Fibroblast of villous mesenchyme (primary cell): Measurements from ENCODE around the gene GSTM5. TPM values are rescaled to one million over a fixed set of nuclear protein-coding genes. Genes with fewer than 3 reads are reported as not detected.

ENCODE experiments used
- DNase-seq: peaks from one replicate; pipeline ENCODE4 v3.0.0-alpha.2; 2010; ENCODE audit warnings: low read depth
- H3K4me3 ChIP-seq: 2 replicates; pipeline ENCODE4 v1.5.1; 2011; ENCODE audit warnings: low read depth, mild to moderate bottlenecking, low read length
- total RNA-seq: library from RNA; depleted of rRNA; stranded (reverse); fragments of >200 nt; gene quantifications from 2 replicates; pipeline ENCODE4 v1.2.3, GENCODE V29; 2012
- TF ChIP-seq, protein P1 (sequence below): IDR thresholded peaks from 2 replicates; pipeline ENCODE4 v1.5.1; 2012; ENCODE audit warnings: low read depth, mild to moderate bottlenecking, low read length; ENCODE audit not compliant: insufficient read depth

GSTM5 gene
- total RNA-seq, 1 donor, result 9.1 TPM

DNA sequence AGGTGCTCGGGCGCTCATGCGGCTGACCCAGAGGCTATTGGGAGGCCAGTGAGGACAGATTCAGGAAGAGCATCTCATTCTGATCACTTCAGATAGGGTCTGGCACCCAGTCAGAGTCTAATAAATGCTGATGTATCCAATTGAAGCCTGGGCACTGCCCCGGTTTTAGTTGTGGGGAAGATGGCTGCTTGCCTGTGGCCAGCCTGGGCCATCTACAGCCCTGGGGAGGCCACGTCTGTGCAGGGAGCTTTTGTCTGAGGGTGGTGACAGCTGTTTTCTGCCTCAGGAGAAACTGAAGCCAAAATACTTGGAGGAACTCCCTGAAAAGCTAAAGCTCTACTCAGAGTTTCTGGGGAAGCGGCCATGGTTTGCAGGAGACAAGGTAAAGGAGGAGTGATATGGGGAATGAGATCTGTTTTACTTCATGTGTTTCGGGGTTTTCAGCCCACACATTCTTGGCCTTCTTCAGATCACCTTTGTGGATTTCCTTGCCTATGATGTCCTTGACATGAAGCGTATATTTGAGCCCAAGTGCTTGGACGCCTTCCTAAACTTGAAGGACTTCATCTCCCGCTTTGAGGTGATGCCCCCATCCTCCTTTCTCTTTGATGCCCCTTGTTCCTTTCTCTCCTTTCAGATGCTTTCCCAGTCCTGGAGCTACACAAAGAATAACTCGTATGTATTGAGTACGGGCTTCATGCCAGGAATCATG, 2.8 kb downstream of the GSTM5 start:
- H3K4me3 ChIP-seq, result no peak overlapping the region
- DNase-seq, result no peak
- TF ChIP-seq, protein P1, sequence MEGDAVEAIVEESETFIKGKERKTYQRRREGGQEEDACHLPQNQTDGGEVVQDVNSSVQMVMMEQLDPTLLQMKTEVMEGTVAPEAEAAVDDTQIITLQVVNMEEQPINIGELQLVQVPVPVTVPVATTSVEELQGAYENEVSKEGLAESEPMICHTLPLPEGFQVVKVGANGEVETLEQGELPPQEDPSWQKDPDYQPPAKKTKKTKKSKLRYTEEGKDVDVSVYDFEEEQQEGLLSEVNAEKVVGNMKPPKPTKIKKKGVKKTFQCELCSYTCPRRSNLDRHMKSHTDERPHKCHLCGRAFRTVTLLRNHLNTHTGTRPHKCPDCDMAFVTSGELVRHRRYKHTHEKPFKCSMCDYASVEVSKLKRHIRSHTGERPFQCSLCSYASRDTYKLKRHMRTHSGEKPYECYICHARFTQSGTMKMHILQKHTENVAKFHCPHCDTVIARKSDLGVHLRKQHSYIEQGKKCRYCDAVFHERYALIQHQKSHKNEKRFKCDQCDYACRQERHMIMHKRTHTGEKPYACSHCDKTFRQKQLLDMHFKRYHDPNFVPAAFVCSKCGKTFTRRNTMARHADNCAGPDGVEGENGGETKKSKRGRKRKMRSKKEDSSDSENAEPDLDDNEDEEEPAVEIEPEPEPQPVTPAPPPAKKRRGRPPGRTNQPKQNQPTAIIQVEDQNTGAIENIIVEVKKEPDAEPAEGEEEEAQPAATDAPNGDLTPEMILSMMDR, result no peak

DNA sequence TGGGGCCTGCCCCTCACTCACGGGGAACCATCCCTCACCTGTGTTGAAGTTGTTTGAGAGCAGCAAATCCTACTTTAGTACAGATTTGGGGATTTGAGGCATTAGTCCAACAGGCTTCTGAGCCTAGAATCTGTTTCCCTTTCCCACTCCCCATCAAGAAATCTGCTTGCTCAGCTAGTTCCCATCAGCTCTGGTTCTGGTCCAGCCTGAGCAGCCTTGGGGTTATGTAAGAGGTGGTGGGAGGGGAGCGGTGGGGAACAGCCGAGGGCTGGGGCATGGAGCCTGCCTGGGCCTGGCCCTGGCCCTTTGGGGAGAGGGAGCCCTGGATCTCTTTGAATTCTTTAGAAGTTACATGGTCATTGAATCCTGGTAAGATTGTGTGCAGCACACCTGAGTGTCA, 4.1 kb downstream of the GSTM5 start:
- TF ChIP-seq, protein P1, result no peak
- H3K4me3 ChIP-seq, result no peak overlapping the region
- DNase-seq, result no peak

DNA sequence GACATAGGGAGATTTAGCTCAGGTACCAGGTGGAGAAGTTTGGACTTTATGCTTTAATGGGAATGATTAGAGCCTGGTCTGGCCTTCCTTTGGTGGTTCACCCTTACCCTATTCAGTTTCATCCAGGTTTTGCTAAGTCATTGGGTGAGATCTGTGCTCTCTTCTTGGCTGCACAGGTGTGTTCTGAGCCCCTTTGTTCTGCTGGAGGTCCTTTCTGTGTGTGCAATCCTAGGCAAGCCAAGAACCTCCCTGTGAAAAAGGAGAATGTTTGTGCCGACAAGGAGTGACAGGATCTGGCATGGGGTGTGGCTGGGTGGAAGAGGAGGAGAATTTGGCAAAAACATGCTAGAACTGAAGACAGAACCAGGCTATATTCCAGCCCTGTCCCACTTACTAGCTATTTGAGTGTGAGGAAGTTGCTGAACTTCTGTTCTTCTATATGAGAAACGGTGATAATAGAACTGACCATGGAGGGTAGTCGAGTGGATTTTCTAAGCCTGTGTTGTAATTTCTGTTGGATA, 4.6 kb downstream of the GSTM5 start:
- DNase-seq, result no peak
- no peak overlapping the region for H3K4me3 ChIP-seq
- TF ChIP-seq, protein P1, result no peak

DNA sequence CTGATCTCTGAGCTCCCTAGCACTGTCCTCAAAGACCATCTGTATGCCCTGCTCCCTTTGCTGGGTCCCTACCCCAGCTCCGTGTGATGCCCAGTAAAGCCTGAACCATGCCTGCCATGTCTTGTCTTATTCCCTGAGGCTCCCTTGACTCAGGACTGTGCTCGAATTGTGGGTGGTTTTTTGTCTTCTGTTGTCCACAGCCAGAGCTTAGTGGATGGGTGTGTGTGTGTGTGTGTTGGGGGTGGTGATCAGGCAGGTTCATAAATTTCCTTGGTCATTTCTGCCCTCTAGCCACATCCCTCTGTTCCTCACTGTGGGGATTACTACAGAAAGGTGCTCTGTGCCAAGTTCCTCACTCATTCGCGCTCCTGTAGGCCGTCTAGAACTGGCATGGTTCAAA, 5.7 kb downstream of the GSTM5 start:
- H3K4me3 ChIP-seq, result no peak overlapping the region
- no peak for DNase-seq
- TF ChIP-seq, protein P1, result no peak

DNA sequence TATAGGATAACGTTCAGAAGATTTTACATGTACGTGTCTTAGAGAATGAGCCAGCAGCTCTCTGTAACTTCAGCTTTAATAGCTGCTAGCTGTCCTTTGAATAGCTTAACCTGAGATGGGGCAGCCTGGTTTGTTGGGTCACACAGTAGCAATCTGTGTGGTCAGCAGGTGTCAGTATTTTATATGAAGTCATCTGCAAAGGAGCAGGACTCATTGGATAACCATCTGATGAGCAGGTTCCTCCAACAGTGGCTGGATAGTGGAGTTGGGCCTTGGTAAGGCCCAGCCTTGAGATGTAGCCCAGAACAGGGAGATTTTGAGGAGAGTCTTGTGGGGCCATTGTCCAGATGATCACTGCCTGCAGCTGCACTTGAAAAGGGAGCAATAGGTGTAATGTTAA, 6.4 kb downstream of the GSTM5 start:
- no peak overlapping the region for H3K4me3 ChIP-seq
- no peak for DNase-seq
- TF ChIP-seq, protein P1, result no peak

DNA sequence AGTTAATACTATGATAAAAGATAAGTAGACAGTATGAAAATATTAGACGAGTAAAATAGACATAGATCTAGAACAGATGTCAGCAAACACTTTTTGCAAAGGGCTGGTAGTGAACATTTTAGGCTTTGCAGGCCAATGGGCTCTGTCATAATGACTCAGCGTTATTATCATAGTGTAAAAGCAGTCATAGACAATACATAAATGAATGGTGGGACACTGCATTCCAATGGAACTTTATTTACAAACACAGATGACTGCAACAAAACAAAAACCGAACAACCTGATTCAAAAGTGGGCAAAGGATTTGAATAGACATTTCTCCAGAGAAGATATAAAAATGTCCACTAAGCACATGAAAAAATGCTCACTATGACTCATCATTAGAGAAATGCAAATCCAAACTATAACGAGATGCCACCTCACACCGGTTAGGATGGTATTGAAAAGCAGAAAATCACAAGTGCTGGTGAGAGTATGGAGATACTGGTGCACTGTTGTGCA, 7.3 kb downstream of the GSTM5 start:
- peak; percentile 77 for DNase-seq
- H3K4me3 ChIP-seq, result no peak overlapping the region
- TF ChIP-seq, protein P1, result no peak
